ENCODE data around the gene ENOX1.

Gene ENOX1

GRCh38 chr13:43492745-43493144 lies 294.0 kb downstream of the ENOX1 start:
- in situ Hi-C loops (cut with HindIII; ENCODE audit: low sequenced_read_pairs): no loop called here

GRCh38 chr13:43492311-43492710 lies 294.5 kb downstream of the ENOX1 start:
- in situ Hi-C loops (cut with HindIII; ENCODE audit: low sequenced_read_pairs): no loop called here

DNA sequence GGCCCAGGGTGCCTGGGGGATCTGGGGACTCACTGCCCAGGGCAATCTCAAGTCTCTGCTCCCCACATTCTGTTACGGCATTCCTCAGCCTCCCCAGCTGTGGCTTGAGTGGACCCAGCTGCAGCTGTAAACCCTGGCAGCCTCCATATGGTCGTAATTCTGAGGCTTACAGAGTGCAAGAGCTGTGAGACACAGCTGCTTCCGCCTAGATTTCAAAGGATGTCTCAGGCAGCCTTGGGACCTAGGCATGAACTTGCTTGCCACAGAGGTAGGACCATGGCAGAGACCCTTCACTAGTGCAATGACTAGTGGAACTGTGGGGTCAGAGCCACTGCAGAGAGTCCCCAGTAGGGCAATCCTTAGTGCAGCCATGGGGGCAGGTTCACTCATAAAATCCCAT lies 297.5 kb downstream of the ENOX1 start:
- in situ Hi-C loops (cut with HindIII; ENCODE audit: low sequenced_read_pairs): no loop called here

DNA sequence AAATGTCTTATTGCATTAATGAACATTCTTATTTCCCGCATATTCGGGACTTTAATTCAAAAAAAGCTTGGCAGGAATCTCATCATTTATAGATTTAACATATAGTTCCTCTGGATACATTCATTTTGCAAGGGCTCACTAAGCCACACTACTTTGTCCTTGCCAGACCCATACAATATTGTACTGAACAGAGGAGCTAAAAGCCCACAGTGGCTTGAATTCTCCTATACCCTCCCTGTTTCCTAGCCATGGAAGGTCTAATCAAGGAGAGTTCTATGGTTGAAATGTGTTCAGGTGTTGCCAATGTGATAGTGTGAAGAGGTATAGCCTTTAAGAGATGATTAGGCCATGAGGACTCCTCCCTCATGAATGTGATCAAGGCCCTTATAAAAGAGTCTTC lies 298.9 kb downstream of the ENOX1 start:
- in situ Hi-C loops (cut with HindIII; ENCODE audit: low sequenced_read_pairs): no loop called here

GRCh38 chr13:43487461-43487860 lies 299.3 kb downstream of the ENOX1 start:
- in situ Hi-C loops (cut with HindIII; ENCODE audit: low sequenced_read_pairs): no loop called here

DNA sequence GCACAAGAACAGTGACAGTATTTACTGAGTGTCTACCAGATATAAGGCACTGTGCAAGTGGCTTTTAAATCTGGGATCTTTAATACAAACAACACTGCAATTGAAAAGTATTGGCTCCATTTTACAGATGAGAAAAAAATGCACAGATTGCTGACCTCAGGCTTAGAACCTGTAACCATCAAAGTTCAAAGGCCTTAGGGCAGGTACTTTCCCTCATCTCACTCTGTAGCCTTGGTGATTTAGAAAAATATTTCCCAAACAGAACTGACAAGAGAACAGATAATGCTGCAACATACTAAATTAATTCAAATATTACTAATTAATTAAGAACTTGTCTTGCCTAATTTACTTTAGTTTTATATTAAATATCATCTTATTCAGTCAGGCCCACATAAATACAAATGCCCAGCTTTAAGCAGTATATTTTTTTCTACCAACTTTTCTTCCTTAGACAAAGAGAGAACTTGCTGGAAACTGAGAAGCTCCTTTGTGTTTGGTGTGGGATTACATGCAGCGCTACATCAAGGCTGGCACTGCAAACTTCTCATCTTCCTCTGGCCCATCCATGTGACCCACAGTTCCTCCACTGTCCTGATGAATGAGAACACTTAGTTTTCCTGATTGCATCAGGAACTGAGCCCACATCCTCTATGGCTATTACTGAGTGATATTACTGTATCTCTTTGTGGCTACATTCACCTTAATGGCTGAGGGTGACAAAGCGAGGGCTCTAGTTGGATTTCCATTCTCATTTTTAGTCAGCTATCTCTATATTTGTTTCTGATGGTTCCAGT lies 302.1 kb downstream of the ENOX1 start:
- in situ Hi-C loops (cut with HindIII; ENCODE audit: low sequenced_read_pairs): no loop called here

DNA sequence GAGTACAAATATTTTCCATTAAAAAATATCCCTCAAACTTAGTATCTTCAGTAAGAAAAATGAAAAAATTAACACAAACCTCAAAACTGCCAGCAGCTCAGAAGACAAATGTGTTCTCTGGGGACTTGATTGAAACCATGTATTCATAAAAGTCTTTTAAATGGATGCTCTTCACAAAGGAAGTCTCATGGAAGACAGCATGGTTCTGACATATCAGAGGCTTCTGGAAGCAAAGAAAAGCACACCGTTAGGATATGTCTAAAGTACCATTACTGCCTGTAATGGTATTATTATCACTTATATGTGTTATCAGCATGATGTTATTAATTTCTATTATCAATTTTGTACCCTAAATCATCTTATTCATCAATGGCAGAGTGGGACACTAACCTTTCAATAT lies 302.8 kb downstream of the ENOX1 start:
- in situ Hi-C loops (cut with HindIII; ENCODE audit: low sequenced_read_pairs): no loop called here

GRCh38 chr13:43482641-43483040 lies 304.1 kb downstream of the ENOX1 start:
- in situ Hi-C loops (cut with HindIII; ENCODE audit: low sequenced_read_pairs): no loop called here

DNA sequence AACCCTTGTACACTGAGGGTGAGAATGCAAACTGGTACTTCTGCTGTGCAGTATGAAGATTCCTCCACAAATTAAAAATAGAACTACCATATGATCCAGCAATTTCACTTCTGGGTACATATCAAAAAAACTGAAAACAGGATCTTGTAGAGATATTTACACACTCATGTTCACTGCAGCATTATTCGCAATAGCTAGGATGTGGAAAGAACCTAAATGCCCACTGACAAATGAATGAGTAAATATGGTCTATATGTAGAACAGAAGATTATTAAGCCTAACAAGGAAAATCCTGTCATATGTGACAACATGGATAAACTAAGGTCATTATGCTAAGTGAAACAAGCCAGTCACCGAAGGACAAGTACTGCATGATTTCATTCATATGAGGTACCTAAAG lies 304.7 kb downstream of the ENOX1 start:
- in situ Hi-C loops (cut with HindIII; ENCODE audit: low sequenced_read_pairs): no loop called here

DNA sequence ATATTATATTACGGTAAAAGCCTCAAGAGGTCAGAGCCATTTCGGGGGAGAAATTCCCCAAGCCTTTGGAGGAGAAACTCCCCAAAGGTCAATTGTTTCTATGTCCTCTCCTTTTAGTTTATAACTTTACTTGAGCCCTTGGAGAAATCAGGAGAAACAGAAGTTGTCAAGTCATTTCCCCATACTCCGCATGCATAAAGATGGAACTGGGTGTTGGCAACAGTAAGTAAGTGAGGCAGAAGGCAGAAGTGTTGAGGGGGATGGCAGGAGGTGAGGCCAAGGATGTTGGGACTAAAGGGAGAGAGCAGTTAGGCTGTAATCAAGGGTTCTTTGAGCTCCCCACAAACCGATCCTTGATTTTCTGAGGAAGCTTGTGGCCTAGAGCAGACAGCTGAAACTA lies 307.9 kb downstream of the ENOX1 start:
- in situ Hi-C loops (cut with HindIII; ENCODE audit: low sequenced_read_pairs): no loop called here

- in situ Hi-C loops (cut with HindIII; ENCODE audit: low sequenced_read_pairs): no loop called here
Observed at GRCh38 chr13:43478211-43478610, 308.6 kb downstream of the ENOX1 start.

GRCh38 chr13:43475140-43475539 lies 311.6 kb downstream of the ENOX1 start:
- in situ Hi-C loops (cut with HindIII; ENCODE audit: low sequenced_read_pairs): no loop called here

- in situ Hi-C loops (cut with HindIII; ENCODE audit: low sequenced_read_pairs): no loop called here
Observed at GRCh38 chr13:43473437-43473836, 313.3 kb downstream of the ENOX1 start.

- in situ Hi-C loops (cut with HindIII; ENCODE audit: low sequenced_read_pairs): no loop called here
Observed at GRCh38 chr13:43472980-43473379, 313.8 kb downstream of the ENOX1 start.

GRCh38 chr13:43472339-43472738 lies 314.4 kb downstream of the ENOX1 start:
- in situ Hi-C loops (cut with HindIII; ENCODE audit: low sequenced_read_pairs): no loop called here

DNA sequence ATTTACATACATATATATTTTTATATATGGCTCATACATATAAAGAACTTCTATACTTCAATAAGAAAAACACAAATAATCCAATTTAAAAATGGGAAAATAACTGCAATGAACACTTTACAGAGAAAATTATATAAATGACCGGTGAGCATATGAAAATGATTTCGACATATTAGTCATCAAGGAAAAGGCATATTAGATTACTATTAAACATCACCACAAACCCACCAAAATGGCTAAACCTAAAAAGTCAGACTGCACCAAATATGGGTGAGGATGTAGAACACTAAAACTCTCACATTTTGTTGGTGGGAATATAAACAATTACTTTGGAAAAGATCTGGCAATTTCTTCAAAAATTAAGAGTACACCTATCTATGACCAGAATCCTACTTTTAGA lies 316.2 kb downstream of the ENOX1 start:
- in situ Hi-C loops (cut with HindIII; ENCODE audit: low sequenced_read_pairs): no loop called here

- in situ Hi-C loops (cut with HindIII; ENCODE audit: low sequenced_read_pairs): no loop called here
Observed at GRCh38 chr13:43469791-43470190, 317.0 kb downstream of the ENOX1 start.

- in situ Hi-C loops (cut with HindIII; ENCODE audit: low sequenced_read_pairs): no loop called here
Observed at GRCh38 chr13:43464578-43465264, 322.1 kb downstream of the ENOX1 start.

DNA sequence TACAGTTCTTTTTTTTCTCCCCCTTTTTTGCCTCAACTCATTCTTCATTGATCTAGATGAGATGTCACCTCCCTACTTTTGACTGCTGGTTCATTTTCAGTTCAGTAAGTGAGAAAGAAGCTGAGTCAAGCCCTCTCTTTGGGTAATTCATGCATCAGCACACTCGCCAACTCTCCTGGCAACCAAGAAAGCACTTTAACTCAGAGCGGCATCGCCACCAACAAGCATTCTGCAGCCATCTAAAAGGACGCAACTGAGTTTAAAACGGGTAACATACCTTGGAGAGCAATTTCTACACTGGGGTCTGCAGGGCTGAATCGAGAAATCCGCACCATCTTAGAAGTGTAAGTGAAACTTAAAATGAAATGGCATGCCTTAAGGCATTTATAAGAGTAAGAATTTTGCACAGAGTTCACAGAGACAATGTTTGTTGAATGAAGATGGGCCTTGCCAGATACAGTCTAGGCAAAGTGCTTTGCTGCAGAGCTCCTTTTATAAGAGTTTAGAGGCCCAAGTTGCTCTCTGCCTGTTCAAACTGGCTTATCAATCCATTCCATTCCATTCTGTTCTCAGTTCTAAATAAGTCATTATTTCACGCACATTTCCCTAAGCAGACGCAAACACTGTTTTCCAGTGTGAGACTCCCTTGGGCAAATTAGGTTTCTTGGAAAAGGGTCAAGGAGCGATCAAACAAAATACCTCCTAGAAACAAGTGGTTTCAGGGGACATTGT lies 338.0 kb downstream of the ENOX1 start:
- in situ Hi-C loops (cut with HindIII; ENCODE audit: low sequenced_read_pairs): no loop called here

DNA sequence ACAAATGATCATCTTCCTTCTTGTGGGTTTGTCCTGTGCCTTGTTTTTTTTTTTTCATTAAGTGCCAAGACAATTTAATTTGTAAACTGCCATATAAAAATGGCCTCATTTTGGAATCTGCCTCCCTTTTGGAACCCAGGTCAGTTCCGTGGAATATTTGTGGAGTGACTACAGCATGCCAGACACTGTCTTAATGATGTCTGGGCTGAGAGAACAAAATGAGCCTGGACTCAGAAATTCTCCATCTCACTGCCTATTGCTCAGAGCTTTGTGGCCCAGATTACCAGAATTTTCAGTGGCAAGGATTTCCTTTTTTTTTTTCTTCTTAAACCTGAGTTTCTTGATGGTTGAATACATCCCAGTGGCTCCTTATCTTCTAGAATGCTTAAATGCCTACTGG lies 340.6 kb downstream of the ENOX1 start:
- in situ Hi-C loops (cut with HindIII; ENCODE audit: low sequenced_read_pairs): no loop called here

DNA sequence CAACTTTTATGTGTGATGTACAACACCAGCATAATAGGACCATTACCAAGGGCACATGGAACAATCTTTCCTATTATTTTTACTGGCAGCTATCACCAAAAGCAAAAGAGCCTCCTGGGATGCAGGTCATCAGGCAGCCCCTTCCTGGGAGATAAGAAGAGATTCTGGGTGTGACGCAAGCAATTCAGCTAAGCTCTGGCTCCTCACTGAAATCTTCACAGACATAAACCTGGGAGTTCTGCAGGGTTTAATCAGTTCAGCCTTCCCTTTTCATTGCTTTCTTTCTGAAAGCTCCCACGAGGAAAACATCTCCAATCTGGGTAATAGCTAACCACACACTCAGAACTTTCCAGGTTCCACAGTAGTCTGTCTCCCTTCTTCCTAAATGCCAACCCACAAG lies 341.1 kb downstream of the ENOX1 start:
- in situ Hi-C loops (cut with HindIII; ENCODE audit: low sequenced_read_pairs): no loop called here

DNA sequence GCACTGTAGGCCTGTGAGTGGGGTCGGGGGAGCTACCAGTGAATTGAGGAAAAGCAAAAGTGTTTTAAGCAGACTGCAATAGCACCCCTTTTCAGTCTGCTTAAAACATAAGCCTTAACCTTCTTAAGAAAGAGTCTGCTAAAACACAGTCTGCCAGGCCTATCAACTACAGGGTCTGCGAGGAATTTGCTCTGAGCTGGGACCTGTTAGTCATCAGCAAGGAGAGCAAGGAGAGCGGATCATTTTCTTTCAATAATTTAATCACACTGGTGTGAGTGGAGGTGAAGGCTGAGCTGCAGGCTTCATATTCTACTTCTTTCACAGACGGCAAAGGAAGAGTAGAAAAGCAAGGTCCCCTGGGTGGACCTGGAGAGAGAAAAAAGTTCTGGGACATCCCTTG lies 342.7 kb downstream of the ENOX1 start:
- in situ Hi-C loops (cut with HindIII; ENCODE audit: low sequenced_read_pairs): no loop called here

All from DLD1 (cell line).